Measurements from ENCODE around the gene CD4. TPM values are rescaled to one million over a fixed set of nuclear protein-coding genes. Genes with fewer than 3 reads are reported as not detected.

Gene CD4
- total and polyA plus RNA-seq, 4 donors, result 11.3 to 16.6 (median 14.2) TPM

GRCh38 chr12:6764011-6764828, 25.1 kb upstream of the CD4 start:
- 0% methylated on average over 10 of the region's 16 CpGs for WGBS (ENCODE audit: insufficient coverage)

GRCh38 chr12:6765048-6765633, 24.2 kb upstream of the CD4 start:
- WGBS (ENCODE audit: insufficient coverage), result 28% methylated on average over 6 of the region's 7 CpGs
- Histone ChIP-seq H3K27me3 (ENCODE audit: control insufficient read depth, insufficient read depth, low read length) (no peaks in the 10 kb centered on the region), H3K27ac (ENCODE audit: low read depth, low read length) (peak overlapping the region; percentile 96), H3K9me3 (ENCODE audit: control insufficient read depth, insufficient read depth, low read length) (no peaks in the 10 kb centered on the region), H3K4me3 (ENCODE audit: low read depth, low read length) (peak overlapping the region; percentile 58), H3K4me1 (ENCODE audit: control insufficient read depth, insufficient read depth, low read length) (peaks cover 54% of the 10 kb centered on the region), H3K36me3 (ENCODE audit: control insufficient read depth, insufficient read depth, low read length) (peaks cover 14% of the 10 kb centered on the region)
- no peak for DNase-seq (ENCODE audit: low read depth in 4 of 6, low spot score in 6 of 6)

More at GRCh38 chr12:6764011-6764828, 25.1 kb upstream of the CD4 start:
- Histone ChIP-seq H3K27me3 (ENCODE audit: control insufficient read depth, insufficient read depth, low read length) (no peaks in the 10 kb centered on the region), H3K4me1 (ENCODE audit: control insufficient read depth, insufficient read depth, low read length) (peaks cover 47% of the 10 kb centered on the region), H3K27ac (ENCODE audit: low read depth, low read length) (peak overlapping the region; percentile 96), H3K9me3 (ENCODE audit: control insufficient read depth, insufficient read depth, low read length) (no peaks in the 10 kb centered on the region), H3K36me3 (ENCODE audit: control insufficient read depth, insufficient read depth, low read length) (peaks cover 5% of the 10 kb centered on the region), H3K4me3 (ENCODE audit: low read depth, low read length) (peak overlapping the region; percentile 36)
- peak; percentile 94 to 100 (median 98) for DNase-seq (ENCODE audit: low read depth in 4 of 6, low spot score in 6 of 6)

GRCh38 chr12:6765634-6766581, 23.4 kb upstream of the CD4 start, which contains the start of gene PTMS:
Gene PTMS, plus strand, starts transcription at chr12:6766363. Its CDS starts 343 bp downstream, at chr12:6766706.
- peak in 5 of 6 donors; percentile 72 to 99 (median 85) for DNase-seq (ENCODE audit: low read depth in 4 of 6, low spot score in 6 of 6)
- 1% methylated on average over 55 of the region's 63 CpGs for WGBS (ENCODE audit: insufficient coverage)
- Histone ChIP-seq H3K4me3 (ENCODE audit: low read depth, low read length) (peak within 1 kb of the TSS; percentile 90), H3K9me3 (ENCODE audit: control insufficient read depth, insufficient read depth, low read length) (no peaks in the 10 kb centered on the region), H3K27me3 (ENCODE audit: control insufficient read depth, insufficient read depth, low read length) (no peaks in the 10 kb centered on the region), H3K4me1 (ENCODE audit: control insufficient read depth, insufficient read depth, low read length) (peaks cover 57% of the 10 kb centered on the region), H3K36me3 (ENCODE audit: control insufficient read depth, insufficient read depth, low read length) (peaks cover 22% of the 10 kb centered on the region), H3K27ac (ENCODE audit: low read depth, low read length) (peak within 1 kb of the TSS; percentile 96)

GRCh38 chr12:6766651-6767349, 22.5 kb upstream of the CD4 start:
- Histone ChIP-seq H3K4me1 (ENCODE audit: control insufficient read depth, insufficient read depth, low read length) (peaks cover 60% of the 10 kb centered on the region), H3K27ac (ENCODE audit: low read depth, low read length) (peak overlapping the region; percentile 83), H3K9me3 (ENCODE audit: control insufficient read depth, insufficient read depth, low read length) (no peaks in the 10 kb centered on the region), H3K36me3 (ENCODE audit: control insufficient read depth, insufficient read depth, low read length) (peaks cover 30% of the 10 kb centered on the region), H3K27me3 (ENCODE audit: control insufficient read depth, insufficient read depth, low read length) (no peaks in the 10 kb centered on the region), H3K4me3 (ENCODE audit: low read depth, low read length) (peak overlapping the region; percentile 90)
- peak in 2 of 6 donors; percentile 86 to 89 for DNase-seq (ENCODE audit: low read depth in 4 of 6, low spot score in 6 of 6)
- WGBS (ENCODE audit: insufficient coverage), result under 1% methylated on average over 88 of the region's 88 CpGs

DNA sequence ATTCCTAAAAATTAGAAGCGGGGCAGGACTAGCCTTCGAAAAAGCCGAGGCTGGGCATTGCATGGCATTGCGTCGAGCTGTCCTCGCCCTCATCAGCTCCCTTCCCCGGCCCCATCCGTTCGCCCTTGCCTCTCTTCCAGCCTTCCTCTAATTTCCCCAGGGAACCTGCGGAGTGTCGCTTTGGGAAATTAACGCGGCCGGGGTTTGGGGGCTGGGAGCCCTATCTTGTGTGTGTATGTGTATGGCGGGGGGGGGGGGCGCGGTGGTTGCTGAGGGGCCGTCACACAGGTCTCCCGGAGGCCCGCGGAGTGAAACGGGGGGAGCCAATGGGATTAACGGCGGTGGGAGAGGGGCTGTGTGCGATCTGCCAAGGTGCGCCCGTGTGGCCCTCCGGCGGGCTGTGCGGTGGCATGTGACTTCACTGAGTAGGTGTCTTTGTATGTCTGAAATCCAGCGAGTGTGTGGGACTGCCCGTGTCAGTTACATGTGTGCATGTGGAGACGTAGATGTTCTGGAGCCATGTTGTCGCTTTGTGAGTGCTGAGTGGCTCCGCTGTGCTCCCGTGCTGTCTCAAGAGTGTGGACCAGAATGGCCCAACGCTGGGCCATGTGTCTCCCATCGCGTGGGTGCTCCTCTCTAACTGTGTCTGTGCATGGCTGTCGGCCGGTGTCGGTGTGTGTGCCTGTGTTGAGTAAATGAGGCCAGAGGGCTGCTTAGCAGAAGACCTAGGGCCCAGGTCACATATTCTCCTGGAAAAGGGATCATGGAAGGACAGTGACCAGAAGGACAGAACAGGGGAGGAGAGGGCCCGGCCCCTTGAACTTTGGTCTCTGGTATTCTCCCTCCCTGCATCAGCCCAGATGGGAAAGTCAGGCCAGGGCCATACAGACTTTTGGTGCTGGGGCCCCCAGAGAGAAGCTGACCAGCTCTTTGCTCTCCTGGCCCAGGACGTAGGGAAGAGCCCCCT, 21.7 kb upstream of the CD4 start:
- Histone ChIP-seq H3K9me3 (ENCODE audit: control insufficient read depth, insufficient read depth, low read length) (no peaks in the 10 kb centered on the region), H3K4me1 (ENCODE audit: control insufficient read depth, insufficient read depth, low read length) (peaks cover 60% of the 10 kb centered on the region), H3K27ac (ENCODE audit: low read depth, low read length) (peak overlapping the region; percentile 83), H3K27me3 (ENCODE audit: control insufficient read depth, insufficient read depth, low read length) (no peaks in the 10 kb centered on the region), H3K36me3 (ENCODE audit: control insufficient read depth, insufficient read depth, low read length) (peaks cover 37% of the 10 kb centered on the region), H3K4me3 (ENCODE audit: low read depth, low read length) (peak overlapping the region; percentile 90)
- under 1% methylated on average over 38 of the region's 44 CpGs for WGBS (ENCODE audit: insufficient coverage)
- DNase-seq (ENCODE audit: low read depth in 4 of 6, low spot score in 6 of 6), result peak in 2 of 6 donors; percentile 64 to 84

GRCh38 chr12:6768437-6768914, 20.9 kb upstream of the CD4 start:
- peaks cover 43% of the 10 kb centered on the region for H3K36me3 ChIP-seq (ENCODE audit: control insufficient read depth, insufficient read depth, low read length)
- H3K27me3 ChIP-seq (ENCODE audit: control insufficient read depth, insufficient read depth, low read length), result no peaks in the 10 kb centered on the region
- WGBS (ENCODE audit: insufficient coverage), result no CpG with 5 or more reads among the region's 6 CpGs
- DNase-seq (ENCODE audit: low read depth in 4 of 6, low spot score in 6 of 6), result peak in 2 of 6 donors; percentile 63 to 76
- no peaks in the 10 kb centered on the region for H3K9me3 ChIP-seq (ENCODE audit: control insufficient read depth, insufficient read depth, low read length)
- H3K27ac ChIP-seq (ENCODE audit: low read depth, low read length), result peak overlapping the region; percentile 64
- peaks cover 62% of the 10 kb centered on the region for H3K4me1 ChIP-seq (ENCODE audit: control insufficient read depth, insufficient read depth, low read length)
- peak overlapping the region; percentile 90 for H3K4me3 ChIP-seq (ENCODE audit: low read depth, low read length)

- H3K4me1 ChIP-seq (ENCODE audit: control insufficient read depth, insufficient read depth, low read length), result peaks cover 58% of the 10 kb centered on the region
- peaks cover 45% of the 10 kb centered on the region for H3K36me3 ChIP-seq (ENCODE audit: control insufficient read depth, insufficient read depth, low read length)
- no peaks in the 10 kb centered on the region for H3K9me3 ChIP-seq (ENCODE audit: control insufficient read depth, insufficient read depth, low read length)
- peak in 2 of 6 donors; percentile 76 to 78 for DNase-seq (ENCODE audit: low read depth in 4 of 6, low spot score in 6 of 6)
- 20% methylated on average over 3 of the region's 6 CpGs for WGBS (ENCODE audit: insufficient coverage)
- H3K27me3 ChIP-seq (ENCODE audit: control insufficient read depth, insufficient read depth, low read length), result no peaks in the 10 kb centered on the region
- peak overlapping the region; percentile 43 for H3K27ac ChIP-seq (ENCODE audit: low read depth, low read length)
- peak overlapping the region; percentile 90 for H3K4me3 ChIP-seq (ENCODE audit: low read depth, low read length)
These were observed 20.3 kb upstream of the CD4 start for GRCh38 chr12:6768990-6769389.

DNA sequence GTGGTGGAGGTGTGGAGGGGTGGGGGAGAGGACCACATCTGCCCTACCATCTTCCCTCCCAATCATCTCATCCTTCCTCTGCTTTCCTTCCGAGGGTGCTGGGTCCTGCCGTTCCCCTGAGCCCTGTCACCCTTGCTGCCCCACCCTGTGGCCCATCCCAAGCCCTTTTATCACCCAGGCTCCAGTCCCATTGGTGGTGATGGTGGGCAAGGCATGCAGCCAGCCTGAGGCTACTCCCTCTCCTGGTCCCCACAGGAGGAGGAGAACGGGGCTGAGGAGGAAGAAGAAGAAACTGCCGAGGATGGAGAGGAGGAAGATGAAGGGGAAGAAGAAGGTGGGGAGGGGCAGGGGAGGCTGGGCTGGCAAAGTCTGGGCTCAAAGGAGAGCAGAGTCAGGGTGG, 19.7 kb upstream of the CD4 start:
- Histone ChIP-seq H3K27me3 (ENCODE audit: control insufficient read depth, insufficient read depth, low read length) (no peaks in the 10 kb centered on the region), H3K4me1 (ENCODE audit: control insufficient read depth, insufficient read depth, low read length) (peaks cover 55% of the 10 kb centered on the region), H3K27ac (ENCODE audit: low read depth, low read length) (no peak overlapping the region), H3K4me3 (ENCODE audit: low read depth, low read length) (no peak overlapping the region), H3K9me3 (ENCODE audit: control insufficient read depth, insufficient read depth, low read length) (no peaks in the 10 kb centered on the region), H3K36me3 (ENCODE audit: control insufficient read depth, insufficient read depth, low read length) (peaks cover 50% of the 10 kb centered on the region)
- DNase-seq (ENCODE audit: low read depth in 4 of 6, low spot score in 6 of 6), result no peak
- WGBS (ENCODE audit: insufficient coverage), result 33% methylated on average over 2 of the region's 4 CpGs
